Stimulated activated CD8-positive, alpha-beta memory T cell treated with anti-CD3 and anti-CD28 coated beads, Interleukin-15, amount 100 ng/mL, for 24 hours (primary cell): ENCODE results near the gene CASP2.
"Not testable (repeated sequence)": the region's sequence is repeated elsewhere in the genome, so short reads cannot be mapped to it uniquely, and the experiment has no call there.

Experiments
- DNase-seq: peaks from one replicate; pipeline ENCODE4 v3.0.0-alpha.2; 2020; ENCODE audit warnings: low read depth

Gene CASP2

GRCh38 chr7:143265017-143265693, 23.0 kb upstream of the CASP2 start:
- DNase-seq = no peak

GRCh38 chr7:143269251-143269650, 18.9 kb upstream of the CASP2 start:
- DNase-seq = no peak

DNA sequence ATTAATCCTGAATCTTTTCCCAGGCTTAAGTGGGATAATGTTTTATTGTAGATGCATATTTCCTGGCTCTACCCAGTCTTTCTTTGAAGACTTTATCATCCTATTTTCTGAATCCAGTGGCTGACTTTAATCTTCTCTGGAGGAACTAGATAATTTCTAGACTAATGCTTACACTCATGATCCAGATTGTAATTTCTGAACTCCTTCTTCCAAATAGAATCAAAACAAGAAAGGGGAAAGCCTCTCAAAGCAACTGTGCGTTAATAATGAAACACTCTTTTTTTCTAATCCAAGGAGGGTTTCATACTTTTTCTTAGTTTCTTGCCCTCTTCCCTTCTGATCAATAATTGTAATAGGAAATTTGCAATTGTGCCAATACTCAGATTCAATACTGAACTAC, 16.9 kb upstream of the CASP2 start:
- no peak for DNase-seq

DNA sequence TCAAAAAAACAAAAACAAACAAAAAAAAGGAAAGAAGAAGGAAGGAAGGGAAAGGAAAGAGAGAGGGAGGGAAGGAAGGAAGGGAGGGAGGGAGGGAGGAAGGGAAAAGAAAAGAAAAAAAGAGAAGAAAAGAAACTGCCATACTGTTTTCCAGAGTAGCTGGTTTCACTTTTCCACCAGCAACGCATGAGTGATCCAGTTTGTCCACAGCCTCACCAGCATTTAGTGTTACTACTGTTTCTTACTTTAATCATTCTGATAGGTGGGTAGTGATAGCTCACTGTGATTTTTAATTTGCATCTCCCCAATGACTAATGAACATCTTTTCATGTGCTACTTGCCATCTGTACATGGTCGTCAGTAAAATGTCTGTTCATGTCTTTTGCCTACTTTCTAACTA, 15.3 kb upstream of the CASP2 start:
- no peak for DNase-seq

DNA sequence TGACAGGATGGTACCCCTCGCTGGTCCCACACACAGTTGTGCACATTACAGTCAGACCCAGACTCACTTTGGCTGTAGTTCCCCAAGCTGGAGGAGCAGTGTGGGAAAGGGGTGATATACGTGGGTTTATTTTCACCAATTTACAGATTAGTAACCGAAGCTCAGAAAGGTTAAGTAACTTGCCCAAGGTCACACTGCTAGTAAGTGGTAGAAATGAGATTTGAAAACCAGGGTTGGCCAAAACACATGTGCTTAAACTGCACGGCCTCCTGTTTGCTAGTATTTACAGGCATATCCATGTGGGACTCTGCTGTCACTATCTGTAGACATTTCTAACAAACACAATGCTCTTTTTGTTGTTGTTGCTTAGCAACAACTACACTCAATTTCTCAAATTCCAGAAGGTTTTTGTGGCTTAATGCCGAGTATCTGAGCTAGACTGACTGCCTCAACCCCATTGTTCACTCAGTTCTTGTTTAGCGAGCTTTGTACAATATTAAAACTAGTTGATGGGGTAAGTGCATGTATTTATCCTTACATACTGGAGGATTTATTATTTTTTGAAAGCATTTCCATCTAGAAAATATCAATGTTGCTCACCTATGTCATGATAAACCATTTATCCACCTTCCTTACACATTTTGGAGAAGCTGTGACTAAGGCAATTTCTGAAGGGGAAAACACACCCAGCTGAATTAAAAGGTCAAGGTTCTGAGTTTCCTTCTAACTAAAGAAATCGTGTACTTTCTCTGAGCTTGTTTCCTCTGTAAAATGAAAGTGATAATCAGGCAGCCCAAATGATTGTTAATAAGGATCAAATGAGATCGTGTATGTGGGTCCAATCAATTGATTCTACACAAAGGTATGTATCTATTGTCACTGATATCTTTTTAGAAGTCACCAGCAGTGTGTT, 8.7 kb upstream of the CASP2 start:
- DNase-seq = no peak

GRCh38 chr7:143280160-143280559, 8.0 kb upstream of the CASP2 start:
- DNase-seq = no peak

GRCh38 chr7:143280566-143280965, 7.6 kb upstream of the CASP2 start:
- no peak for DNase-seq

DNA sequence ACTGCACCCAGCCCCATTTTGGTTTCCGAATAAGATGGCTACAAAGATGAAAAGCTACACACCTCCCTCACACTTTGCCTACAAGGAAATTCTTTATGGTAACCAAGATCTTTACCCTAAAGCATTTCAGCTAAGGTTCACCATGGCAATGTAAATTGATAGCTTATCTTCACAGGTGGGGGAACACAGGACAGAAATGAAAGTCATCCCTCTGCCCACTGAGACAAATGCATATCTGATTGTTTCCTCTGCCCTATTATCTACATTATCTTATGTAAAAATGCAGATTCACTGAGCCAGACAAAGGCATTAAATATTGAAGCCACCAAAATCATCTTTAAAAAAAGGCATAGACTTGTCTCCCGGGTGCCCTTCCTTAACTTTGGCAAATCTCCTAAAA, 6.6 kb upstream of the CASP2 start:
- DNase-seq = no peak

- DNase-seq = no peak
Measured at GRCh38 chr7:143282124-143282523, 6.0 kb upstream of the CASP2 start.

DNA sequence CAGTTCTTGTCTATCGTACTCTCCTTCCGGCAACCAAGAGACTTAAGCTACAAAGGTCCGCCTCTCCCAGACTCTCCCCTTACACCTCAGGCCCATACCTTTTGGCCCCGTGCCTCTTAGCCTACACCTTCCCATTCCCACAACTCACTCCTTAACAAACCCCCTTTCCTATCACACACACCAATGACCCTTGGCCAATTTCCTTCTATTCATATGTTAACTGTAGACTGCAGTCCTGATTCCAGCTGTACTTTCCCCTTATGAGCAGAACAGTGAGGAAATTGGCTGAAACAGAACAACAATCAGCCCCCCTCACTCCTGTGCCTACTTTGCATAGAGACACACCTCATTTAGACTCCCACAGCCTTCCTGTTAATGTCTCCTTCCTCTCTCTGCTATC, 4.8 kb upstream of the CASP2 start:
- DNase-seq = no peak

GRCh38 chr7:143284591-143285469, 3.3 kb upstream of the CASP2 start, which contains the start of gene TMEM139:
TMEM139 (plus strand) TSS chr7:143284958; CDS start chr7:143285958, 1,000 bp downstream.
- DNase-seq = no peak

DNA sequence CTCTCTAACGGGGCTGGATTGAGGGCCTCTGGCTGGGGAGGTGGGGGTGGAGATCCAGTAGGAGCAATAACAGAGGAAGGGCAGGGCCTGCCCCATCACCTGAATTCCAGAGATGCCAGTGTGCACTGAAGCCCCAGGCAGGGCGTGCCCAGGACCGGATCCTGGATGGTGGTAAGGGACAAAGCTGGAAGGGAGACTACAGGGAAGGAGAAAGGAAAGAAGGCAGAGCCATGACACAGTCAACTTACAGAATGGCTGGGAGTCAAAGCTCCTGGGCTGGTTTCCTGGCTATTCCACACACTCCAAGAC, 2.7 kb upstream of the CASP2 start:
- DNase-seq = no peak

GRCh38 chr7:143285806-143286521, 2.2 kb upstream of the CASP2 start:
- DNase-seq = no peak

DNA sequence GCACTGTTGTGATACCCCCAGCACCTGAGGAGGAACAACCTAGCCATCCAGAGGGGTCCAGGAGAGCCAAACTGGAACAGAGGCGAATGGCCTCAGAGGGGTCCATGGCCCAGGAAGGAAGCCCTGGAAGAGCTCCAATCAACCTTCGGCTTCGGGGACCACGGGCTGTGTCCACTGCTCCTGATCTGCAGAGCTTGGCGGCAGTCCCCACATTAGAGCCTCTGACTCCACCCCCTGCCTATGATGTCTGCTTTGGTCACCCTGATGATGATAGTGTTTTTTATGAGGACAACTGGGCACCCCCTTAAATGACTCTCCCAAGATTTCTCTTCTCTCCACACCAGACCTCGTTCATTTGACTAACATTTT, 1.6 kb upstream of the CASP2 start:
- DNase-seq = no peak

DNA sequence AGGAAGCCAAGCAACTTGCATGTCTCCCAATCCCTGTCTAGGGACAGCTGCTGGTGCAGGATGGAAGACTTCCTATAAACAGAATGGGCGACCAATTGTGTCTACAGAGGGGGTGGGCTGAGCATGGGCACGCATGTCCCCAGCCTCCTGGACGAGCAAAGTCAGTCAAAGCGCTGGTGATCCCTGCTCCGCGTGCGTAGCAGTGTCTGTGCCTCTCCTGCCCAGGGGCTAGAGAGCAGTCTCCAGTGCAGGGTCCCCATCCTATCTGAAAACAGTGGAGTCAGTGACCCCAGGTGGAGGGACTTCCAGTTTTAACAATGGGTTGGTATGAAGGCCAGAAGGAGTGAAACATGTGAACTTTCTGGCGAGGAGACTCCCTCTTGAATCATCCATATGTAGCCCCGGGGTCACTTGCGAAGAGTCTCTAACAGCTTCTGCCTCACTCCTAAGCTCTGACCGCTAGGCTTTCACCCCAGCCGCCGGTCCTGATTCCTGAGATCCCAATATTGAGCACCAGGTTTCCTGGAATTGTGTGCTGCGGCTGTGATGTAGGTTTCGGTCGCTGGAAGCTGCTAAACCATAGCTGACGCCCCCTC, 714 bp upstream of the CASP2 start:
- no peak for DNase-seq

- DNase-seq = no peak
Measured at GRCh38 chr7:143288836-143289235, 685 bp downstream of the CASP2 start.

GRCh38 chr7:143289421-143289820, 1.3 kb downstream of the CASP2 start:
- DNase-seq = no peak

- not testable (repeated sequence) for DNase-seq
Measured at GRCh38 chr7:143289888-143290287, 1.7 kb downstream of the CASP2 start.

DNA sequence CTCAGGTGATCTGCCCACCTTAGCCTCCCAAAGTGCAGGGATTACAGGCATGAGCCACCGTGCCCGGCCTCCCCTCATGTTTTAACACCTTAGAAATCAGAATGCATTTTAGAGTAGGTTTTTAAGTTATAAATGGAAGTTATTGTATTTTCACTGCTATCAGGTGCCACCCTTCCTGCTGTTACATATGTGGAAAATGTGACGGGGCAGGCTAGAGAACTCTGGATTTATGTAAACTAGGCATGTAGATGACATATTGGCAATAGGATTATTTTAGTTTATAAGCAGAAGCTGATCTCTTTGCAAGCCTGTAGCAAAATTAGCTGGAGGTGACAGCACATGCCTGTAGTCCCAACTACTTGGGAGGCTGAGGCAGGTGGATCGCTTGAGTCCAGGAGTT, 2.1 kb downstream of the CASP2 start:
- DNase-seq = no peak

DNA sequence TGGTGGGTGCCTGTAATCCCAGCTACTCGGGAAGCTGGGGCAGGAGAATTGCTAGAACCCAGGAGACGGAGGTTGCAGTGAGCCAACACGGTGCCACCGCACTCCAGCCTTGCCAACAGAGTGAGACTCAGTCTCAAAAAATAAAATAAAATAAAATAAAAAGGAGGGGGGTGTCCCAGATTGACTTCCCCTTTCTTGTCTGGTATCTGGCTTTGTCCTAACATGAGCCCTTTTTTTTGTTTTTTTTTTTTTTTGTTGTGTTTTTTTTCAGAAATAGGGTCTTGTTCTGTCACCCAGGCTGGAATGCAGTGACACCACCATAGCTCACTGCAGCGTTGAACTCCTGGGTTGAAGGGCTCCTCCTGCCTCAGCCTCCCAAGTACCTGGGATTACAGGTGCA, 4.7 kb downstream of the CASP2 start:
- DNase-seq = no peak

- no peak for DNase-seq
Measured at GRCh38 chr7:143295870-143296269, 7.7 kb downstream of the CASP2 start.

- no peak for DNase-seq
Measured at GRCh38 chr7:143296686-143297085, 8.5 kb downstream of the CASP2 start.
